Suprapubic skin (tissue), 4 donors: ENCODE measurements around the gene PHF3. TPM values are rescaled to one million over a fixed set of nuclear protein-coding genes. Genes with fewer than 3 reads are reported as not detected.

Source experiments
- DNase-seq, 2 donors: peaks; one replicate each; pipeline ENCODE4 v3.0.0-alpha.2; 2019; ENCODE audit warnings: low spot score in 2 of 2
- H3K27ac ChIP-seq: fragments of 200-600 bp; sonication (generic); one replicate; pipeline ENCODE4 v1.5.1; 2019
- H3K27me3 ChIP-seq: fragments of 200-600 bp; sonication (generic); one replicate; pipeline ENCODE4 v1.5.1; 2019
- H3K36me3 ChIP-seq: fragments of 200-600 bp; sonication (generic); one replicate; pipeline ENCODE4 v1.5.1; 2019
- H3K4me1 ChIP-seq: fragments of 200-600 bp; sonication (generic); one replicate; pipeline ENCODE4 v1.5.1; 2019
- H3K4me3 ChIP-seq: fragments of 200-600 bp; sonication (generic); one replicate; pipeline ENCODE4 v1.5.1; 2019; ENCODE audit warnings: mild to moderate bottlenecking
- H3K9me3 ChIP-seq: fragments of 200-600 bp; sonication (generic); one replicate; pipeline ENCODE4 v1.5.1; 2019
- EP300 ChIP-seq: sonication (generic); formaldehyde crosslinking; IDR thresholded peaks from one replicate; pipeline ENCODE4 v1.6.1; 2017; ENCODE audit warnings: antibody characterized with exemption
- POLR2A ChIP-seq, 2 donors: fragments of 450-650 bp; IDR thresholded peaks; one replicate each; pipeline ENCODE4 v1.6.1; 2017; ENCODE audit warnings: antibody characterized with exemption in 2 of 2, mild to moderate bottlenecking in 2 of 2, moderate library complexity in 2 of 2
- POLR2AphosphoS5 ChIP-seq, 3 donors: sonication (generic); formaldehyde crosslinking; IDR thresholded peaks; one replicate each; pipeline ENCODE4 v1.6.1; 2017; ENCODE audit warnings: antibody characterized with exemption in 3 of 3
- WGBS: methylation state at CpG from one replicate; pipeline ENCODE4 v1.1.5; 2018; 5-methylcytosine and 5-hydroxymethylcytosine counted together
- total RNA-seq, 4 donors: library from RNA; depleted of rRNA; stranded (reverse); fragments of >200 nt; gene quantifications; one replicate each; pipeline ENCODE4 v1.1.0, GENCODE V29; 2016
- TF ChIP-seq, protein P1 (sequence below), 2 donors: fragments of 200-600 bp in 1 of 2; fragments of 450-650 bp in 1 of 2; sonication (generic) in 1 of 2; IDR thresholded peaks; one replicate each; pipeline ENCODE4 v1.5.1; 2016 to 2019; ENCODE audit warnings: antibody characterized with exemption in 2 of 2, mild to moderate bottlenecking in 1 of 2, moderate library complexity in 1 of 2

PHF3 gene
- total RNA-seq, 4 donors from 2014 or later = 38.1 to 98.5 (median 49.3) TPM

DNA sequence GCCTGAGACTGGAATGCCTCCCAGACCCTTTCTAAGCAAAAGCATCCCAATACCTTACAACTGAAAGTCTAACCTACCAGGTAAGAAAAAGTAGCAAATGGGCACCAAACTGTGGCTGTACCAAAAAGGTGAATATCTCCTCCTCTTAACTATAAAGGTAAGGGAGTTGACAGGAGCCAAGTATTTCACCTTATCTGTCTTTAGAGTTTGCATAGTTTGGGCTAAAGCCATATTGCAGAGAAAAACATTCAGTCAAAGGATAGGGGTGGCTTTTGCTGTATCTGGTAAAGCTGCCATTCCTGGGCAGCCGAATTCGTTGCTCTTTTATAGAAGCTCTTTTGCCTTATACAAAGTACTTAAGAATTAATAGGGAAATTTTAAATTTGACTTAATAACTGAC, 38.1 kb downstream of the PHF3 start:
- Histone ChIP-seq H3K4me1 (peaks cover 21% of the 10 kb centered on the region), H3K27ac (no peak overlapping the region), H3K9me3 (no peaks in the 10 kb centered on the region), H3K4me3 (no peak overlapping the region), H3K36me3 (no peaks in the 10 kb centered on the region), H3K27me3 (no peaks in the 10 kb centered on the region)
- WGBS = 81% methylated on average over 2 of the region's 2 CpGs
- DNase-seq = no peak
- TF ChIP-seq POLR2AphosphoS5 (IDR thresholded peaks at IDR 0.05) (no peak), POLR2A (IDR thresholded peaks at IDR 0.05) (no peak), EP300 (no peak)
- TF ChIP-seq, protein P1, sequence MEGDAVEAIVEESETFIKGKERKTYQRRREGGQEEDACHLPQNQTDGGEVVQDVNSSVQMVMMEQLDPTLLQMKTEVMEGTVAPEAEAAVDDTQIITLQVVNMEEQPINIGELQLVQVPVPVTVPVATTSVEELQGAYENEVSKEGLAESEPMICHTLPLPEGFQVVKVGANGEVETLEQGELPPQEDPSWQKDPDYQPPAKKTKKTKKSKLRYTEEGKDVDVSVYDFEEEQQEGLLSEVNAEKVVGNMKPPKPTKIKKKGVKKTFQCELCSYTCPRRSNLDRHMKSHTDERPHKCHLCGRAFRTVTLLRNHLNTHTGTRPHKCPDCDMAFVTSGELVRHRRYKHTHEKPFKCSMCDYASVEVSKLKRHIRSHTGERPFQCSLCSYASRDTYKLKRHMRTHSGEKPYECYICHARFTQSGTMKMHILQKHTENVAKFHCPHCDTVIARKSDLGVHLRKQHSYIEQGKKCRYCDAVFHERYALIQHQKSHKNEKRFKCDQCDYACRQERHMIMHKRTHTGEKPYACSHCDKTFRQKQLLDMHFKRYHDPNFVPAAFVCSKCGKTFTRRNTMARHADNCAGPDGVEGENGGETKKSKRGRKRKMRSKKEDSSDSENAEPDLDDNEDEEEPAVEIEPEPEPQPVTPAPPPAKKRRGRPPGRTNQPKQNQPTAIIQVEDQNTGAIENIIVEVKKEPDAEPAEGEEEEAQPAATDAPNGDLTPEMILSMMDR (IDR thresholded peaks at IDR 0.05) = no peak

DNA sequence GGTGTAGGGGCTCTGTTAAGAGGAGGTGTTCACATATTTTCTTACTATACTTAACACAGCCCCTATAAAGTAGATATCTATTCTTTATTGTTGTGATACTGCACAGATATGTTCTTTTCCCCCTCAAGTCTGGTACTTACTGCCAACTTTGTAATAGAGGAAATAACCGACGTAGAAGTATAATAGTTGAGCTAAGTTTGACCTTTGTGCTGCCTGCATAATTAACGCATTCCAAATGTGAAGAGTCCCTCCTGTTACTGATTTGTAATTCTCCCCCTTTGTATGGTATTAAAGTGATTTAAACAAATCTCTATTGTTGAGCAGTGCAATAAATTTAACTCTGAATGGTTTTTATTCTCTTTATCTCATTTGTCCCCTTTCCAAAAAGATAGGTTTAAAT, 39.0 kb downstream of the PHF3 start:
- H3K4me1 ChIP-seq = peaks cover 21% of the 10 kb centered on the region
- DNase-seq = no peak
- no peaks in the 10 kb centered on the region for H3K9me3 ChIP-seq
- 58% methylated on average over 3 of the region's 3 CpGs for WGBS
- TF ChIP-seq EP300 = no peak
- TF ChIP-seq, protein P1 (IDR thresholded peaks at IDR 0.05) = no peak
- no peaks in the 10 kb centered on the region for H3K27me3 ChIP-seq
- no peak overlapping the region for H3K4me3 ChIP-seq
- no peak overlapping the region for H3K27ac ChIP-seq
- H3K36me3 ChIP-seq = no peaks in the 10 kb centered on the region

DNA sequence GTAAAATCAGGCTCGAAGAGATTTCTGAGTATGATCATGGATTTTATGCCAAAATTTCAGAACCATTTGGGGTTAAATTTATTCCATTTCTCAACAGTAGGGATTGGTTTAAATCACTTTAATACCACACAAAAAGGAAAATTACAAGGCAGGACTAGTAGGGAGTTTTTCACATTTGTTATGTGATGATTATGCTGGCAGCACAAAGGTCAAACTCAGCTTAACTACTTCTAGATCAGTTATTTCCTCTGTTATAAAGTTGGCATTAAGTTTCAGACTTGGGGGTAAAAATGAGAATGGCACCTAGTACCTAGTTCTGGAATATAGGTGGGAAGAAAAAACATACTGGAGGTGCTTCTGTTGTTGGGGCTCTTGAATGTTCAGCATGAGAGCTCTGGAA, 39.5 kb downstream of the PHF3 start:
- Histone ChIP-seq H3K27me3 (no peaks in the 10 kb centered on the region), H3K27ac (no peak overlapping the region), H3K9me3 (no peaks in the 10 kb centered on the region), H3K36me3 (no peaks in the 10 kb centered on the region), H3K4me3 (no peak overlapping the region), H3K4me1 (peaks cover 21% of the 10 kb centered on the region)
- TF ChIP-seq POLR2AphosphoS5 (IDR thresholded peaks at IDR 0.05) = no peak
- no peak for TF ChIP-seq EP300
- DNase-seq = no peak
- 81% methylated on average over 1 of the region's 1 CpG for WGBS

DNA sequence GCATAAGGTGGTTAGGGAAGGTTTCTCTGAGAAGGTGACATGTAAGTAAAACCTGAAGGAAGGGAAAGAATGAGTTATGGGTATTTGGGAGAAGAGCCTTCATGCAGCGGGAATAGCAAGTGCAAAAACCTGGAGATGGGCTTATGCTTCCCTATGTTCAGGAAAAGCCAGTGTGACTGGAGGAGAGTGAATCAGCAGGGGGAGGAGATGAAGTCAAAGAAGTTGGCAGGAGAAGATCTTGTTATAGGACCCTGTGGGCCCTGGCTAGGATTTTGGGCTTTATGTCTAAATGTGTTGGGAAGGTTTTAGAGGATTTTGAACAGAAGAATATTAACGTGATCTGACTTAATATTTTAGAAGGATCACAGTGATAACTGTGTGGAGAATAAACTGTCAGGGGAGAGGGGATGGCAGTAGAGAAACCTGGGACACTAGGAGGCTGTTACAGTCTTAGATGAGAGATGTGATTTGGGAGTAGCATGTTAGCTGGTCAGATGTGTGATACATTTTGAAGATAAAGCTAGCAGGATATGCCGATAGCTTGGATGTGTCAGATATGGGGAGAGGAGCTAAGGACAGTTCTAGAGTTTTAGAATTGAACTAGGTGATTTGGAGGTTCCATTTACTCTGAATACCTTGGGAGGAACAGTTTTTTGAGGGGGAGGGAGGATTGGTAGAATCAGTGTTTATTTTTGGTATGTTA, 41.0 kb downstream of the PHF3 start:
- Histone ChIP-seq H3K27me3 (no peaks in the 10 kb centered on the region), H3K36me3 (no peaks in the 10 kb centered on the region), H3K27ac (no peak overlapping the region), H3K4me1 (peaks cover 24% of the 10 kb centered on the region), H3K4me3 (no peak overlapping the region), H3K9me3 (no peaks in the 10 kb centered on the region)
- TF ChIP-seq, protein P1 (IDR thresholded peaks at IDR 0.05) = no peak
- TF ChIP-seq POLR2AphosphoS5 (IDR thresholded peaks at IDR 0.05) = no peak
- TF ChIP-seq POLR2A (IDR thresholded peaks at IDR 0.05) = no peak
- no peak for TF ChIP-seq EP300
- no peak for DNase-seq
- WGBS = 83% methylated on average over 3 of the region's 3 CpGs

DNA sequence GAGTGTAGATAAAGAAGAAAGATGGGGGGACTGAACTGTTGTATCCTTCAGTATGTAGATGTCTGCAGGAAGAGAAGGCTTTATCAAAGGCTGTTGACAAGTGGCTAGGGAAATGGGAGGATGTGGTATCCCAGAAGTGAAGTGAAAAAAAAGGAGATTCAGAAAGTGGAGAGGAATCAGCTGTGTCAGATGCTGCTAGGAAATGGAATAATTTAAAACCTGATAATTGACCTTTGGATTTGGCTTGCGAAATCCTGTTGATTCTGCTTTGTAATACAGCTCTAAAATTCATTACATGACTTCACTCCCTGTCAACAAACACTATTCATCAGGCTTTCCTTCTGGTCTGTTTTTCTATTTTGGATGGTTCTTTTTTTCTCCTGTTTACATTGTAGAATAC, 41.7 kb downstream of the PHF3 start:
- Histone ChIP-seq H3K27ac (no peak overlapping the region), H3K4me1 (peaks cover 24% of the 10 kb centered on the region)
- WGBS = 64% methylated on average over 1 of the region's 1 CpG

More for the DNA sequence above, 41.7 kb downstream of the PHF3 start:
- no peaks in the 10 kb centered on the region for H3K9me3 ChIP-seq
- H3K4me3 ChIP-seq = no peak overlapping the region
- DNase-seq = no peak
- no peaks in the 10 kb centered on the region for H3K27me3 ChIP-seq
- TF ChIP-seq, protein P1 (IDR thresholded peaks at IDR 0.05) = no peak
- TF ChIP-seq EP300 (no peak), POLR2AphosphoS5 (IDR thresholded peaks at IDR 0.05) (no peak)
- H3K36me3 ChIP-seq = peaks cover under 1% of the 10 kb centered on the region
